Left lung (tissue), 10 donors: ENCODE results near the gene MDM2. TPM values are rescaled to one million over a fixed set of nuclear protein-coding genes. Genes with fewer than 3 reads are reported as not detected.
"Not testable (repeated sequence)": the region's sequence is repeated elsewhere in the genome, so short reads cannot be mapped to it uniquely, and the experiment has no call there.

Source experiments
- ATAC-seq: fragments of 200-7000 bp; cut with Tn5 transposase; one replicate; pipeline ENCODE4 v1.9.1; 2020; ENCODE audit warnings: moderate library complexity
- DNase-seq, 4 donors: peaks; one replicate each; pipeline ENCODE4 v3.0.0-alpha.2; 2013 to 2020
- H3K27ac ChIP-seq, 2 donors: fragments of 200-600 bp; sonication (generic) in 1 of 2; one replicate each; pipeline versions ENCODE4 v1.5.0 to v1.8.0; 2020 to 2021
- H3K27me3 ChIP-seq, 2 donors: fragments of 200-600 bp; sonication (generic) in 1 of 2; one replicate each; pipeline versions ENCODE4 v1.5.0 to v1.8.0; 2020 to 2021
- H3K36me3 ChIP-seq, 2 donors: fragments of 200-600 bp; sonication (generic) in 1 of 2; one replicate each; pipeline versions ENCODE4 v1.5.0 to v1.8.0; 2020 to 2021
- H3K4me1 ChIP-seq, 2 donors: fragments of 200-600 bp; one replicate each; pipeline ENCODE4 v1.8.0; 2021
- H3K4me3 ChIP-seq, 2 donors: fragments of 200-600 bp; sonication (generic) in 1 of 2; one replicate each; pipeline versions ENCODE4 v1.5.0 to v1.8.0; 2020 to 2021; ENCODE audit warnings: mild to moderate bottlenecking in 1 of 2
- H3K9me3 ChIP-seq, 2 donors: fragments of 200-600 bp; sonication (generic) in 1 of 2; one replicate each; pipeline versions ENCODE4 v1.5.0 to v1.8.0; 2020 to 2021
- CTCF ChIP-seq, 2 donors: fragments of 200-600 bp; sonication (generic) in 1 of 2; IDR thresholded peaks; one replicate each; pipeline versions ENCODE4 v1.5.0 to v1.8.0; 2021; ENCODE audit warnings: antibody characterized with exemption in 2 of 2
- intact Hi-C, 2 donors: fragments of 100-400 bp; cut with DNase I; formaldehyde crosslinking; loops; one replicate each; pipeline versions ENCODE4 v1.11.2 to v1.14.2; 2022
- polyA plus RNA-seq, 6 donors: library from polyadenylated mRNA; unstranded; fragments of 120-200 nt; gene quantifications; one replicate each; pipeline ENCODE4 v1.2.1, GENCODE V29; 2013; ENCODE audit not compliant: insufficient read length in 6 of 6
- total RNA-seq, 2 donors: library from RNA; stranded (reverse); fragmentation: NEBNext Ultra II Directional; extraction: Animal tissue kit (Norgen Biotek cat#: 25700); gene quantifications; one replicate each; pipeline ENCODE4 v1.2.1, GENCODE V29; 2021
- donor health status: DM: no; HTN: yes; CAD: no.
- donor health status: DM: no; HTN: no; CAD: no.

MDM2 gene
- total and polyA plus RNA-seq, 8 donors: 89.3 to 174 (median 120) TPM

GRCh38 chr12:68815928-68816800, 8.2 kb downstream of the MDM2 start:
- no peak for ATAC-seq
- Histone ChIP-seq H3K27ac (no peak overlapping the region), H3K4me3 (no peak overlapping the region), H3K27me3 (no peaks in the 10 kb centered on the region), H3K4me1 (peaks cover 6 to 49% of the 10 kb centered on the region in 2 donors), H3K9me3 (no peaks in the 10 kb centered on the region), H3K36me3 (peaks cover 0 to 94% of the 10 kb centered on the region in 2 donors)
- TF ChIP-seq CTCF (IDR thresholded peaks at IDR 0.05): no peak
- intact Hi-C loops: no loop called here
- no peak for DNase-seq

GRCh38 chr12:68819481-68819880, 11.5 kb downstream of the MDM2 start:
- peaks cover 0 to 100% of the 10 kb centered on the region in 2 donors for H3K36me3 ChIP-seq

GRCh38 chr12:68821357-68822188, 13.6 kb downstream of the MDM2 start:
- Histone ChIP-seq H3K4me3 (no peak overlapping the region), H3K36me3 (peaks cover 0 to 100% of the 10 kb centered on the region in 2 donors), H3K27ac (no peak overlapping the region), H3K27me3 (no peaks in the 10 kb centered on the region), H3K9me3 (no peaks in the 10 kb centered on the region), H3K4me1 (peaks cover 0 to 11% of the 10 kb centered on the region in 2 donors)
- TF ChIP-seq CTCF (IDR thresholded peaks at IDR 0.05): no peak
- peak; percentile 12 for ATAC-seq
- intact Hi-C loops: no loop called here
- no peak for DNase-seq

More at GRCh38 chr12:68819481-68819880, 11.5 kb downstream of the MDM2 start:
- DNase-seq, H3K9me3 ChIP-seq, H3K27ac ChIP-seq, H3K27me3 ChIP-seq, H3K4me3 ChIP-seq, intact Hi-C loops, ATAC-seq: not testable (repeated sequence)
- H3K4me1 ChIP-seq: peaks cover 0 to 26% of the 10 kb centered on the region in 2 donors

- no peak for TF ChIP-seq CTCF (IDR thresholded peaks at IDR 0.05)
- ATAC-seq: no peak
- H3K36me3 ChIP-seq: peaks cover 0 to 98% of the 10 kb centered on the region in 2 donors
These were observed 15.7 kb downstream of the MDM2 start for GRCh38 chr12:68823696-68824095.

GRCh38 chr12:68824131-68824530, 16.2 kb downstream of the MDM2 start:
- DNase-seq (no peak), ATAC-seq (no peak)
- intact Hi-C loops: no loop called here
- no peak for TF ChIP-seq CTCF (IDR thresholded peaks at IDR 0.05)
- H3K9me3 ChIP-seq: no peaks in the 10 kb centered on the region
- peaks cover 0 to 98% of the 10 kb centered on the region in 2 donors for H3K36me3 ChIP-seq
- H3K27me3 ChIP-seq: no peaks in the 10 kb centered on the region
- H3K4me1 ChIP-seq: peaks cover 0 to 11% of the 10 kb centered on the region in 2 donors
- H3K27ac ChIP-seq: no peak overlapping the region
- H3K4me3 ChIP-seq: no peak overlapping the region

More at GRCh38 chr12:68823696-68824095, 15.7 kb downstream of the MDM2 start:
- DNase-seq: no peak
- H3K4me1 ChIP-seq: peaks cover 0 to 11% of the 10 kb centered on the region in 2 donors
- H3K9me3 ChIP-seq: no peaks in the 10 kb centered on the region
- no peak overlapping the region for H3K4me3 ChIP-seq
- no peak overlapping the region for H3K27ac ChIP-seq
- intact Hi-C loops: no loop called here
- no peaks in the 10 kb centered on the region for H3K27me3 ChIP-seq
